GM06990 (cell line): Measurements from ENCODE around the gene PRR15.

ENCODE experiments used
- DNase-seq: peaks from one replicate; pipeline ENCODE4 v3.0.0-alpha.2; 2011; ENCODE audit not compliant: insufficient read length; ENCODE audit errors: extremely low read depth
- H3K27me3 ChIP-seq: replicated peaks from 2 replicates; pipeline ENCODE4 v1.6.0; 2011; ENCODE audit warnings: low read length; ENCODE audit not compliant: control insufficient read depth, insufficient read depth
- H3K36me3 ChIP-seq: 2 replicates; pipeline ENCODE4 v1.5.1; 2011; ENCODE audit warnings: low read length; ENCODE audit not compliant: control insufficient read depth, insufficient read depth
- H3K4me3 ChIP-seq: replicated peaks from 2 replicates; pipeline ENCODE4 v1.5.1; 2011; ENCODE audit warnings: low read depth, mild to moderate bottlenecking, control low read depth, low read length
- CTCF ChIP-seq: IDR thresholded peaks from 2 replicates; pipeline ENCODE4 v1.5.1; 2011; ENCODE audit warnings: low read length, control low read depth, mild to moderate bottlenecking, inconsistent platforms; ENCODE audit not compliant: insufficient read depth, poor library complexity, severe bottlenecking

PRR15 gene

GRCh38 chr7:29565224-29565630 is 1.6 kb downstream of the PRR15 start:
- H3K27me3 ChIP-seq: peaks cover 12% of the 10 kb centered on the region
- H3K36me3 ChIP-seq: no peaks in the 10 kb centered on the region
- no peak for DNase-seq
- TF ChIP-seq CTCF: no peak
- no peak overlapping the region for H3K4me3 ChIP-seq

DNA sequence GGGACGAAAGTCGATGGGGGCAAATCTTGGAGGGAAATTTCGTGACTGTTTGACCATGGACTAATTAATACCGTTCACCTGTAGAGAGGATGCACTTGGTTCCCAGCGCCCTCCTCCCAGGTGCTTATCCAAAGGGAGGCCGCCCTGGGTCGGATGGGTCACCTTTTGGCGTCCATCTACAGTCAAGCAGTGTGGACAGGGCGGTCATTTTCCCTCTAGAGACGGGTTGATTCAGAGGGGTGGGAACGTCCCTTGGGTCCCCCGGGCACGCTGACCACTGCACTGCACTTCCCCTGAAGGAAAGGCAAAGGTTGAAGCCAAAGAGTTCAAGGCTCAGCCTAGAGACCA is 2.0 kb downstream of the PRR15 start:
- no peak for TF ChIP-seq CTCF
- no peaks in the 10 kb centered on the region for H3K36me3 ChIP-seq
- H3K4me3 ChIP-seq: no peak overlapping the region
- no peak for DNase-seq
- peaks cover 12% of the 10 kb centered on the region for H3K27me3 ChIP-seq

- DNase-seq: no peak
- Histone ChIP-seq H3K36me3 (no peaks in the 10 kb centered on the region), H3K4me3 (no peak overlapping the region), H3K27me3 (peaks cover 12% of the 10 kb centered on the region)
- TF ChIP-seq CTCF: no peak
Observed at GRCh38 chr7:29565982-29566746, 2.5 kb downstream of the PRR15 start.

GRCh38 chr7:29567174-29567573 is 3.5 kb downstream of the PRR15 start:
- H3K27me3 ChIP-seq: peaks cover 12% of the 10 kb centered on the region
- DNase-seq: no peak
- no peak overlapping the region for H3K4me3 ChIP-seq
- no peak for TF ChIP-seq CTCF
- H3K36me3 ChIP-seq: no peaks in the 10 kb centered on the region

GRCh38 chr7:29569648-29570047 is 6.0 kb downstream of the PRR15 start:
- no peak for TF ChIP-seq CTCF
- DNase-seq: no peak
- H3K27me3 ChIP-seq: peaks cover 6% of the 10 kb centered on the region
- no peaks in the 10 kb centered on the region for H3K36me3 ChIP-seq
- no peak overlapping the region for H3K4me3 ChIP-seq

- Histone ChIP-seq H3K4me3 (no peak overlapping the region), H3K27me3 (no peaks in the 10 kb centered on the region), H3K36me3 (no peaks in the 10 kb centered on the region)
- DNase-seq: no peak
- TF ChIP-seq CTCF: no peak
Observed at GRCh38 chr7:29572558-29572957, 8.9 kb downstream of the PRR15 start.
